ENCODE data around the gene SRM.
"Not testable (repeated sequence)": the region's sequence is repeated elsewhere in the genome, so short reads cannot be mapped to it uniquely, and the experiment has no call there.

Gene SRM

DNA sequence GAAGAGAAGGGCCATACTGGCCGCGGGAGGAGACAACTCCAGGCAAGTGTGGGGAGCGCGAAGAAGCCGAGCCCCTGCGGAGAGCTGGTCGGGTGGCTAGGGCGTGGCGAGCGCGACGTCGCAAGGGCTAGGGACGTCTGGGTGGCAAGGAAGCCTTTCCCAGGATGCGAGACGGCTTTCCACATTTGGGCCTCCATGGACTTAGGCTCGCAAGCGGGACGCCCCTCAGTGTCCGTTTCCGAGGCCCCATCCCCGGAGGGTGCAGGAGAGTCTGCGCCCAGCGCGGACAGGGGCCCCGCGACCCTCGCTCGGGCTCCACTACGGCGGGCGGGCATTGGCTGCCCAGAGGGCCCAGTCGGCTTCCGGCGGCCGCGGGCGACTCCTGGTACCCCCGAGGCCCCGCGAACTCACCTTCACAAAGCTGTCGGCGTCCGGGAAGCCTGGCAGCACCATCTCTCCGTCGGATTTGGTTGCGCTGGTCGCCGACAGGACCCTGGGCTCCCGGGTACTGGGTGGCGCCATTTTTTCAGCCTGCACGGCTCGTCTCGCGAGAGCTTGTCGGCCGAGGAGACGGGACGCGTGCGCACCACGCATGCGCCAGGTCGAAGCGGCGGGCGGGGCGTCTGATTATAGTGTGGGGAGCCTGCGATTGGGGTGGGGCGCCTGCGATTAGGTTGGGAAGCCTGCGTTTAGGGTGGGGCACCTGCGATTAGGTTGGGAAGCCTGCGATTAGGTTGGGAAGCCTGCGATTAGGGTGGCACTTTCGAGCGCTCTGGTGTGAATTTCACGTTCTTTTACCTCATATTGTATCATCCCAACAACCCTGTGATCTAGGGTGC lies 39.7 kb upstream of the SRM start, which contains the start of gene EXOSC10:
TSS of gene EXOSC10 (minus strand) at position 560 of the 839 bp plus-strand sequence. CDS start at position 522, 38 bp downstream.
- TF ChIP-seq, protein P1, sequence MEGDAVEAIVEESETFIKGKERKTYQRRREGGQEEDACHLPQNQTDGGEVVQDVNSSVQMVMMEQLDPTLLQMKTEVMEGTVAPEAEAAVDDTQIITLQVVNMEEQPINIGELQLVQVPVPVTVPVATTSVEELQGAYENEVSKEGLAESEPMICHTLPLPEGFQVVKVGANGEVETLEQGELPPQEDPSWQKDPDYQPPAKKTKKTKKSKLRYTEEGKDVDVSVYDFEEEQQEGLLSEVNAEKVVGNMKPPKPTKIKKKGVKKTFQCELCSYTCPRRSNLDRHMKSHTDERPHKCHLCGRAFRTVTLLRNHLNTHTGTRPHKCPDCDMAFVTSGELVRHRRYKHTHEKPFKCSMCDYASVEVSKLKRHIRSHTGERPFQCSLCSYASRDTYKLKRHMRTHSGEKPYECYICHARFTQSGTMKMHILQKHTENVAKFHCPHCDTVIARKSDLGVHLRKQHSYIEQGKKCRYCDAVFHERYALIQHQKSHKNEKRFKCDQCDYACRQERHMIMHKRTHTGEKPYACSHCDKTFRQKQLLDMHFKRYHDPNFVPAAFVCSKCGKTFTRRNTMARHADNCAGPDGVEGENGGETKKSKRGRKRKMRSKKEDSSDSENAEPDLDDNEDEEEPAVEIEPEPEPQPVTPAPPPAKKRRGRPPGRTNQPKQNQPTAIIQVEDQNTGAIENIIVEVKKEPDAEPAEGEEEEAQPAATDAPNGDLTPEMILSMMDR (IDR thresholded peaks at IDR 0.05; ENCODE audit: insufficient read depth, missing control alignments): no peak
- peak; percentile 63 for DNase-seq (ENCODE audit: insufficient read length, low spot score)
- no peak for FAIRE-seq

DNA sequence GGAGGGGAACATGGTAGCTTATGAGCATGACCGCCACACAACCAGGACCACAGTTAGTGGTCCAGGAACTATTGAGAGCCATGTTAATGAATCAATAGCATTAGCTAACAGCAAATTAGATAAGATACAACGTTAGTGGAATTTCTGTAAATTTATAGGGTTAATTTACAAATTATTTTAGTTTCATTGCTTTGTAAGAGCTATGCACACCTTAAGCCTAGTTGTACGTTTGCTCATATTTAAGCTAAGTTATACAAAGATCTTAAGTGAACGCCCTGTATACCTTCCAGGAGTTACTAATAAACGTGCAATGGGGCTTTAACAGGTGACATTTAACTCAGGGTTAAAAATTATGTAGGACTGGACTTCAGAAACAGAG lies 39.1 kb upstream of the SRM start:
- no peak for FAIRE-seq

DNA sequence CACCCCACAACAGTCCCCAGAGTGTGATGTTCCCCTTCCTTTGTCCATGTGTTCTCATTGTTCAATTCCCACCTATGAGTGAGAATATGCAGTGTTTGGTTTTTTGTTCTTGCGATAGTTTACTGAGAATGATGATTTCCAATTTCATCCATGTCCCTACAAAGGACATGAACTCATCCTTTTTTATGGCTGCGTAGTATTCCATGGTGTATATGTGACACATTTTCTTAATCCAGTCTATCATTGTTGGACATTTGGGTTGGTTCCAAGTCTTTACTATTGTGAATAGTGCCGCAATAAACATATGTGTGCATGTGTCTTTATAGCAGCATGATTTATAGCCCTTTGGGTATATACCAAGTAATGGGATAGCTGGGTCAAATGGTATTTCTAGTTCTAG lies 24.0 kb upstream of the SRM start:
- not testable (repeated sequence) for DNase-seq (ENCODE audit: insufficient read length, low spot score); FAIRE-seq

More for the DNA sequence above, 39.1 kb upstream of the SRM start:
- TF ChIP-seq, protein P1 (IDR thresholded peaks at IDR 0.05; ENCODE audit: insufficient read depth, missing control alignments): no peak
- DNase-seq (ENCODE audit: insufficient read length, low spot score): no peak

DNA sequence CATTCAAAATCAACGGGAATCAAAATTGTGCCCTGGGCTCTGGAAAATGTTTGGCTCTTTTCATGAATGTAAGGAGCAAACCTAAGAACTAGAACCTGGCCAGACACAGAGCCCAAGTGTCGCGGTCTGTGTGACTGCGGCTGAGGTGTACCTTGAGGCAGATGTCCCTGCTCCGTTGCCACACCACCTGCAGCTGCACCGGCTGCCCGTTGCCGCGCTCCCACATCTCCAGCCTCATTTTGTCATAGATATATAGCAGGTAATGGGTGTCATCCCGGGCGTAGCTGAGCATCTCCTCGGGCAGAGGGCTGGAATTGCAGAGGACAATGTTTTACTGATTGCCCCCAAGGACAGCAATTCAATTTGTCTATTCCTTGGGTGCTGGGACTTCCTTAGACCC lies 21.1 kb upstream of the SRM start:
- DNase-seq (ENCODE audit: insufficient read length, low spot score): no peak
- TF ChIP-seq, protein P1 (IDR thresholded peaks at IDR 0.05; ENCODE audit: insufficient read depth, missing control alignments): no peak
- no peak for FAIRE-seq

DNA sequence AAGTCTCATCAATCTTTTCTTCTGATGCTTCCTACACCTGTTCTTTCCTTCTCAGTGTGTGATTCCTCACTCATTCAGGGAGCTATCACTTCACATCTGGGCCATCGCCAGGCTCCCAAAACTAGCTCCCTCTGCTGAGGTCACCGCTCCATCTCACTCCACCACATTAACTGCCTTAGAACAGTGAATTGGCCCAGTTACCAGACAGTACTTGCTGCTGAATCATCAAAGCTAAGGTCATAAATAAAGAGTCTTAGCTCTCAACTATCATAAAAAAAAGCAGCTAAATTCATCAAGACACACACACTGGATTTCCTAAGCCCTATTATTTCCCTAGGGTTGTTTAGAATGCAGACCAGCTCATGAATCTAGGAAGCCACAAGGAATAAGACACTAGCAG lies 18.8 kb upstream of the SRM start:
- TF ChIP-seq, protein P1 (IDR thresholded peaks at IDR 0.05; ENCODE audit: insufficient read depth, missing control alignments): no peak
- FAIRE-seq (no peak), DNase-seq (ENCODE audit: insufficient read length, low spot score) (no peak)

DNA sequence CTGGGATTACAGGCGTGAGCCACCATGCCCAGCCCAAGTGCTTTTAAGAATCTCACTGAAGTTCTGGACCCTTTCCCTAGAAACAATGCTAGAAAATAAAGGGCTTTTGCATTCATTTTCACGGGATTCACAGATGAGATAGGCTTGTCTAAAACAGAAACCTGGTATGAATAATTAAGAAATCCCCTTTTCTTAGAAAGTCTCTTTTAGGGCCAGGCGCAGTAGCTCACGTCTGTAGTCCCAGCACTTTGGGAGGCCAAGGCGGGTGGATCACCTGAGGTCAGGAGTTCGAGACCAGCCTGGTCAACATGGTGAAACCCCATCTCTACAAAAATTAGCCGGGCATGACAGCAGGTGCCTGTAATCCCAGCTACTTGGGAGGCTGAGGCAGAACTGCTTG lies 13.6 kb upstream of the SRM start:
- FAIRE-seq; DNase-seq (ENCODE audit: insufficient read length, low spot score): not testable (repeated sequence)

DNA sequence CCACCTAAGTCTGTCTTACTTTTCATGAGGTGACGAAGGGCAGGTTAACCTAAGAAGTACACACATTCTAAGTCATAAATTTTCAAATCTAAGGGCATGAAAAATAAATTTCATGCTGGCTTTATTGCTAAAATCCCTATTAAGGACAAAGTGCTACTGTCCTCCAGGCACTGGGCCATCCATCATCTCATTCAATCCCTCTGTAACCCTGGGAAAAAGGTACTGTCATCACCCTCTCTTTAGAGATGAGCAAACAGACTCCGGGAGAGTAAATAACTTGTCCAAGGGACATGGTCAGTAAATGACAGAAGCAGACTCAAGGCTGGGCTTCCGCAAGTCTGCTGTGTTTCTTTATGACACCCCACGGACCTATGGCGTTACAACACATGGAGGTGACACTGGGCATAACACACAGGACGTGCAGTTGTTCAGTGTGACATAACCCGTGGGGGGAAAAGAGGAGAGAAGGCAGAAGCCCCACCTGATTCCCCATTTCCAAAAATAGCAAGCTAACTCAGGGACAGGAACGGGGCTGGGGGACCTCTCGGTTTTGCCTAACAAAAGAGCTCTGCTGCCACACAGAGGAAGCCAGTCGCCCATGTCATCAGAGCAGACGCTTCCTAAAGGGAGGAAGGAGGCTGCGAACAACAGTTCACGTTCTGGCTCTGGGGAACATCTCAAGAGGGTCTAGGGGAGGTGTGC lies 12.5 kb upstream of the SRM start:
- TF ChIP-seq, protein P1 (IDR thresholded peaks at IDR 0.05; ENCODE audit: insufficient read depth, missing control alignments): no peak
- no peak for FAIRE-seq
- DNase-seq (ENCODE audit: insufficient read length, low spot score): no peak

All from D721Med (cell line).